GM23338 (cell line): ENCODE measurements around the gene TMEM119.

Experiments
- CTCF ChIP-seq, 2 experiments: fragments of 200-600 bp in 1 of 2; sonication (generic) in 1 of 2; conservative IDR thresholded peaks; 2 replicates each; pipeline versions ENCODE4 v1.5.1 to v1.6.1; 2016 to 2017; ENCODE audit warnings: antibody characterized with exemption in 2 of 2, low read depth in 2 of 2, mild to moderate bottlenecking in 2 of 2, moderate library complexity in 1 of 2
- JUNB ChIP-seq: IDR thresholded peaks from one replicate; pipeline ENCODE4 v1.6.1; 2016; ENCODE audit warnings: antibody characterized with exemption; ENCODE audit not compliant: unreplicated experiment
- POLR2AphosphoS5 ChIP-seq: IDR thresholded peaks from 2 replicates; pipeline ENCODE4 v1.6.1; 2016; ENCODE audit warnings: antibody characterized with exemption, low read depth

GRCh38 chr12:108573317-108573716 is 24.6 kb downstream of the TMEM119 start:
- TF ChIP-seq POLR2AphosphoS5 = no peak
- TF ChIP-seq CTCF (conservative IDR thresholded peaks at IDR 0.05; ENCODE audit: low read depth in 2 of 2) = no peak
- no peak for TF ChIP-seq JUNB
